Stimulated activated CD4-positive, alpha-beta T cell treated with anti-CD3 and anti-CD28 coated beads, Interleukin-15, amount 100 ng/mL, for 1 hour (primary cell): ENCODE data around the gene UHRF1.
"Not testable (repeated sequence)": the region's sequence is repeated elsewhere in the genome, so short reads cannot be mapped to it uniquely, and the experiment has no call there.

ENCODE experiments used
- DNase-seq, 2 donors: peaks; one replicate each; pipeline ENCODE4 v3.0.0-alpha.2; 2020; ENCODE audit warnings: low read depth in 1 of 2, low spot score in 1 of 2

Gene UHRF1

GRCh38 chr19:4909156-4909896, at the start of gene UHRF1:
TSS of gene UHRF1 (plus strand) at chr19:4909501. CDS start at chr19:4910886, 1,385 bp downstream.
- peak in 1 of 2 donors; percentile 38 for DNase-seq

- DNase-seq = no peak
Measured at GRCh38 chr19:4859697-4860096, 49.6 kb upstream of the UHRF1 start.

- no peak for DNase-seq
Measured at GRCh38 chr19:4861147-4861546, 48.2 kb upstream of the UHRF1 start.

GRCh38 chr19:4866595-4867424, 42.5 kb upstream of the UHRF1 start:
- peak in 1 of 2 donors; percentile 32 for DNase-seq

GRCh38 chr19:4867534-4868285, 41.6 kb upstream of the UHRF1 start, which contains the start of gene PLIN3:
TSS of gene PLIN3 (minus strand) at chr19:4867667. CDS start at chr19:4861394, 6,273 bp downstream.
- DNase-seq = peak; percentile 78 to 90

- no peak for DNase-seq
Measured at GRCh38 chr19:4868286-4868834, 40.9 kb upstream of the UHRF1 start.

- DNase-seq = no peak
Measured at GRCh38 chr19:4870025-4870700, 39.1 kb upstream of the UHRF1 start.

- DNase-seq = no peak
Measured at GRCh38 chr19:4871711-4872110, 37.6 kb upstream of the UHRF1 start.

GRCh38 chr19:4873930-4874329, 35.4 kb upstream of the UHRF1 start:
- DNase-seq = no peak

GRCh38 chr19:4877753-4878490, 31.4 kb upstream of the UHRF1 start:
- no peak for DNase-seq

- DNase-seq = no peak
Measured at GRCh38 chr19:4878491-4878968, 30.8 kb upstream of the UHRF1 start.

- no peak for DNase-seq
Measured at GRCh38 chr19:4879041-4879440, 30.3 kb upstream of the UHRF1 start.

- DNase-seq = not testable (repeated sequence)
Measured at GRCh38 chr19:4882874-4883273, 26.4 kb upstream of the UHRF1 start.

GRCh38 chr19:4884993-4885392, 24.3 kb upstream of the UHRF1 start:
- not testable (repeated sequence) for DNase-seq

- DNase-seq = not testable (repeated sequence)
Measured at GRCh38 chr19:4887803-4888202, 21.5 kb upstream of the UHRF1 start.

GRCh38 chr19:4889034-4889815, 20.1 kb upstream of the UHRF1 start:
- DNase-seq = no peak

GRCh38 chr19:4891066-4891465, 18.2 kb upstream of the UHRF1 start:
- DNase-seq = no peak

- not testable (repeated sequence) for DNase-seq
Measured at GRCh38 chr19:4892962-4893361, 16.3 kb upstream of the UHRF1 start.

GRCh38 chr19:4896372-4896771, 12.9 kb upstream of the UHRF1 start:
- DNase-seq = no peak
